Left hindlimb (tissue), 1 donor: ENCODE measurements around the gene KIF18A.
"Not testable (repeated sequence)": the region's sequence is repeated elsewhere in the genome, so short reads cannot be mapped to it uniquely, and the experiment has no call there.

Experiments
- DNase-seq: peaks from one replicate; pipeline ENCODE4 v3.0.0-alpha.2; 2018

Gene KIF18A

GRCh38 chr11:28107750-28108618 is at the start of gene KIF18A, which contains the start of gene METTL15:
Gene KIF18A, minus strand, starts transcription at chr11:28108156. Its CDS starts 10,209 bp downstream, at chr11:28097947.
Gene METTL15, plus strand, starts transcription at chr11:28108388. Its CDS starts 4,947 bp downstream, at chr11:28113335.
- peak; percentile 100 for DNase-seq

DNA sequence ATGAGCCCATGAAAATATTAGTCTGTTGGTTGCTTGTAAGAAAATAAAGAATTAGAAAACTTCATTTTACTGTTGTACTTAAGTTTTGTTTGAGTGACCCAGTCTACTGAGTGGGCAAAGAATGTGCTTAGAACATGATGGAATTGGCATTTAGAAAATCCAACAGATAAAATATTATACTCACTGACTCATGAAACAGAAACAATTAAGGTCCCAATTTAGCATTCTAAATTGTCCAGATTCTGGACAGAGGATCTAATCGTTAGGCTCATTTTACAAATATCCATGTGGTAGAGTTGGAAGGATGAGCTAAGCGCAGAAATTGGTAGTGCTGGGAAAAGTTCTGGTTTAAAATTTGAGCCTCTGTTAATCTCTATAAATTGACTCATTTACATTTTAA is 45.6 kb upstream of the KIF18A start:
- DNase-seq: no peak

DNA sequence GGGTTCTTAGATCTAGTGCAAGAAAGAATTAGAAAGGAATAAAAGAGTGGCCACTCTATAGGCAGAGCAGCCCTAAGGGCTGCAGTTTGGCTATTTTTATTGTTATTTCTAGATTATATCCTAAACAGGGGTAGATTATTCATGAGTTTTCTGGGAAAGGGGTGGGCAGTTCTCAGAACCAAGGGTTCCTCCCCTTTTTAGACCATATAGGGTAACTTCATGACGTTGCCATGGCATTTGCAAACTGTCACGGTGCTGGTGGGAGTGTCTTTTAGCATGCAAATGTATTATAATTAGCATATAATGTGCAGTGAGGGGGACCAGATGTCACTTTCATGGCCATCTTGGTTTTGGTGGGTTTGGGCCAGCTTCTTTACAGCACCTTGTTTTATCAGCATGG is 44.8 kb upstream of the KIF18A start:
- no peak for DNase-seq

GRCh38 chr11:28146123-28146751 is 38.3 kb upstream of the KIF18A start:
- DNase-seq: no peak

- no peak for DNase-seq
Observed at GRCh38 chr11:28144808-28145207, 36.9 kb upstream of the KIF18A start.

DNA sequence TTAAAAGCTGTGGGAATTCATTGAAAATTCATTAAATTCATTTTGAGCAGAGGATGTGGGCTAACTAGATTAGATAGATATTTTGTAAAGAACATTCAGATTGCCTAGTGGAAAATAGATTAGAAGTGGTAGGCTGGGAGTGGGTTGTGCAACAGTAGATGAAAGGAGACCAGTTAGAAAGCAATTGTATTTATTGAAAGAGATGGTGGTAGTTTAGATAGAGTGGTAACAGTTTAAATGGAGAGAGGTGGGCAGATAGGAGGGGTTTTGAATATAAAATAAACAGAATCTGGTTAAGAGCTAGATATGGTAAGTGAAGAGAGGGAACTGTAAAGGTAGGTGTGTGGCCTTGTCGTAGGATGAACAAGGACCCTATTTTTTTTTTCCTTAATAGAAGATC is 34.8 kb upstream of the KIF18A start:
- no peak for DNase-seq

DNA sequence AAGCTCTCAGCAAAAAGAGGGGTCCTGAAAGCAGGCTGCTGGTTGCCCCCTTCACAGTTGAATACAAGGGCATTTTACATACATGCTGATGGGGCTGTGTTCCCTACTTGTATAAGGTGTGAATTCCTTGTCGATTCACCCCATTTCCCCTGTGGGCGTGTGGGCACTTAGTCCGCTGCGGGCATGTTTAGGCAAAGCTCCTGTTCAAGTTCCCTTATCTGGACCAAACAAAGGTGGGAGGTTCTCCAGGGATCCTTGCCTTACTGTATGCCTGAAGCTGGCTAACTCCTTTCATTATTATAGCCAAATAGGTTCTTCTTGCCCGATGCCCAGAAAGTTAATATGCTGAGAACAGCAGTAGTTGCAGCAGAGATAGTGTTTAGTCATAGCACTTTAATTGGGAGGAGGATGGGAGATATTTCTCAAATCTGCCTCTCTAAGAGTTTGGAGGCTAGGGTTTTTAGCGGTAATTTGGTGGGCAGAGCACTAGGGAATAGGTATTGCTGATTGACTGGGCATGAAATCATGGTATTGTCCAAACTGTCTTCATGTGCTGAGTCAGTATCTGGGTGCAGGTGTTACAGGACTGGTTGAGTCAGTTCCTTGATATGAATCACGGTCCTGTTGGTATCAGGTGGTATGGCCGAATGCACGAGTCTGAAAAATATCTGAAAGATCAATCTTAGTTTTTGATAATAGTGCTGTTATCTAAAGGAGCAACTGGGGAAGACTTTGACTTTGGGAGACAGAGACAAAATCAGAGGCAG is 32.9 kb upstream of the KIF18A start:
- no peak for DNase-seq

GRCh38 chr11:28139841-28140415 is 32.0 kb upstream of the KIF18A start:
- DNase-seq: no peak

- no peak for DNase-seq
Observed at GRCh38 chr11:28137832-28138231, 29.9 kb upstream of the KIF18A start.

DNA sequence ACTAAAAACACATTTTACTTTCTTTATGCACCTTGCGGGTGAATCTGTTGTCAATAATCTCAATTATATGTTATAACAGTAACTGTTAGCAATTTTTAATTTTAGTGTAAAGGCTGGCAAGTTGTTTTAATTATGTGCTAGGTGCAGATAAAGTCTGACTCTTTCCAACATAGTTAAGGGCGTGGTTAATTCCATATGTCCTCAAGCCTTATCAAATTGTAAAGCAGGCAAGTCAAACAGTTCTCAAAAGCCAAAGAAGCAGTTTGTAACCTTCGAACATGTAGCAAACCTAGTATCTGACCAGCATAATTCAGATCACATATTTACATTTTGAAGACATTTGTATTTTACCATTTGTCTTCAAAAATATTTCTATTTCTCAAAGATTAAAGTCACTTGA is 29.4 kb upstream of the KIF18A start:
- DNase-seq: no peak

GRCh38 chr11:28136157-28136556 is 28.2 kb upstream of the KIF18A start:
- DNase-seq: not testable (repeated sequence)

- no peak for DNase-seq
Observed at GRCh38 chr11:28133146-28133545, 25.2 kb upstream of the KIF18A start.

DNA sequence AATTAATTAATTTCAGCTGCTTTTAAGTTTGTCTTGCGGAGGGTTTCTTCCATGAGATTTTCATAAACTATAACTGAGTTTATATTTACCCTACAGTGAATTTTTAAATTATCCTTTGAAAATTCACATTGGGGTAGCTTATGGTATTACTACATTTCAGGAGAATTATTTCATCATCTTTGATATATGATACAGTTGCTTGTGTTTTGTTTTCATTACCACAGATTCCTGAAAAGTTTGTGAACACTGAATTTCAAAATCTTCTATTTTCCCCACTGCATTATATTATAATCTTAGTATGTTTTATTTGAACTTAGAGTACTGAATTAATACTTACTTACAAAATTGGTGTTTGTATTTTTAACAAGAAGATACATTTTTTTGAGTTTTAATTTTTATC is 24.6 kb upstream of the KIF18A start:
- no peak for DNase-seq

- no peak for DNase-seq
Observed at GRCh38 chr11:28123151-28123581, 15.2 kb upstream of the KIF18A start.

GRCh38 chr11:28117712-28118111 is 9.8 kb upstream of the KIF18A start:
- no peak for DNase-seq

DNA sequence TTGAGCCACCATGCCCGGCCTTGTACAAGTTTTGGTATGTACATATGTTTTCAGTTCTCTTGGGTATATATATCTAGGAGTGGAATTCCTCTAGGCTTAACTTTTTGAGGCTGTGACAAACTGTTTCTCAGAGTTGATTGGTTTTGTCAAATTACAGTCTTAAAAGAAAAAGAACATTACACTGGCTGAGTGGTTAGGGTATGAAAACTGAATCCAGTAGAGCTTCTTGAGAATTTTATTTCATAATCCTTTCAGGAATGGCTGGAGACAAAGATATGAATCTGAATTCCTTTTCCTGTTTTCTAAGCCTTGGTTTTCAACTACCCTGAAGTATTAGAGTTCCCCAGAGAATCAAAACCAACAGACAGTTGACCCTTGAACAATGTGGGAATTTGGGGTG is 6.8 kb upstream of the KIF18A start:
- no peak for DNase-seq

GRCh38 chr11:28114116-28114515 is 6.2 kb upstream of the KIF18A start:
- no peak for DNase-seq

DNA sequence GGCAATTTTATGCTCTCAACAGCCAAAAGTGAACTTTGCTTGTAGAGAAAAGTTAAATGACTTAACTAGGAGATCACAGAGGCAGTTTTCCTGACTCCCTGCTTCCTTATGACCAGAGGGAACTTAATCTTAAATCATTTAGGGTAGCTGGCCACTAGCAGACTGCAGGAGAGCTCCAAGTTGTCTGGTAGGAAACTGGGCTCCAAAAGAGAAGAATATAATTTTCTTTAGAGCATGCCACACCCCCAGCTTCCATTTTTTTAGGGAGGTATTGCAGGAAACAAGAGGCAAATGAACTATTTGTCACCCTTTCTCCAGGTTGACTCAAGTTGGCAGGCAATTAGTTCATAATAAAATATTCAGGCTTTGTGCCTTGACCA is 2.9 kb upstream of the KIF18A start:
- DNase-seq: no peak

DNA sequence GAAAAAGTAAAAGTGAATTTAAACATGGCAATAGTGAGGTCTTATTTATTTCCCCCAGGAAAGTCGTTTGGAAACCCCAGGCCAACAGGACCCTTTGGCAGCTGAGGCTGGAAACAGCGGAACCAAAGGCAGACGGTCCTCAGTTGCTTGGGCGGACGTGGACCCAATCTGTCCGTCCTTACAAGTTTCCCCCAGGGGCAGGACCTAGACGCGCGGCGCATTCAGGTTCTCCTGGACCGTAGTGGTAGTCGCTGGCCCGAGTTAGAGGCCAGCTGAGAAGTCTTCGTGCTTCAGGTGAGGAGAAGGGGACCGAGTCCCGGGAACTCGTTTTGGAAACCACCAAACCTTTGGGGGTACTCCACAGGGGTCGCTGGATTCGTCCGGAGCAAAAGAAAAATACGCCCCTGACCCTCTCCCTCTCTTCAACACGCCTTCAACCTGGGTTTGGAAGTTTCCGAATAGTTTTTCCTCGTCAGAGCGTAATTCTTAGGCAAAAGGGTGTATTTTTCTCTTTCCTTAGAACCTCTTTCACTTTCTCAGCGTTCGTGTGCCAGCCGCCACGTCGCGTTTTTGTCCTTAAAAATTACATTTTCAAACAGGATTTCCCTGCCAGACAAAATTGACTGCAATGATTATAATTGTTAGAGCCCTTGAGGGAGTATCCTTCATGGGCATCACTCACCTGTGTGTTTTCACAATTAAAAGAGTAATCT is 2.3 kb upstream of the KIF18A start:
- peak; percentile 78 for DNase-seq

- no peak for DNase-seq
Observed at GRCh38 chr11:28108958-28109357, 1.0 kb upstream of the KIF18A start.

DNA sequence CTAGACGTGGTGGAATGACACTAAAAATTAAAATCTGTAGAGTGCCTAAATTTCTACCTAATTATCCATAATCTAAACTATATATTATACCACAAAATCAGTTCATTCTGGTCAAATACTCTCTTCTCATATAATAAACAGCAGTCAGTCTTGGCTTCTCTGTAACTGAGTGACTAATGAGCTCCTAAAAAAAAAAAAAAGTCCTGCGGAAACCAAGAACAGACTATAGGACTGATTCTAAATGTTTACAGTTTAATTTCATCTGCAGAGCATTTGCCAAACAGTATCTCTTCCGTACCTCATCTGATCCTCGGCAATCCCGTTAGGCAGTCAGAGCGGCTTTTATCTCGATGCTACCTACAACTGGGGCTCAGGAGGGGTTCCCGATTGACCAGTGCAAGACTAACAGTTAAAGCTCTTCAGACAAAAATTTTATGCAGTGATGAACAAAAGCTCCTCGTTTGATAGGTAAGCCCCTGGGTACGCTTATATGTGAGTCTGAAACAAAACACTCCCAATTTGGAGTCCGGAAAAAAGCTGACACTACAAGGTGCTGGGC is 686 bp downstream of the KIF18A start:
- no peak for DNase-seq
